Activated naive CD4-positive, alpha-beta T cell treated with anti-CD3 and anti-CD28 coated beads for 36 hours (primary cell): ENCODE results near the gene HAO1. TPM values are rescaled to one million over a fixed set of nuclear protein-coding genes. Genes with fewer than 3 reads are reported as not detected.

Source experiments
- CTCF ChIA-PET: fragments of 350-600 bp; sonication (Branson Sonifier 250); formaldehyde crosslinking; loops from one replicate; lab custom pipeline; 2021; ENCODE audit warnings: antibody characterized with exemption; lab: Charles Lee
- DNase-seq: peaks from one replicate; pipeline ENCODE4 v3.0.0-alpha.2; 2020
- H3K27ac Mint-ChIP-seq: one replicate; pipeline ENCODE4 v1.8.0; 2021; ENCODE audit warnings: mild to moderate bottlenecking, mixed read lengths
- H3K27me3 Mint-ChIP-seq: one replicate; pipeline ENCODE4 v1.8.0; 2021; ENCODE audit warnings: low read depth, mixed read lengths
- H3K36me3 Mint-ChIP-seq: one replicate; pipeline ENCODE4 v1.8.0; 2021; ENCODE audit warnings: low read depth, mixed read lengths
- H3K4me1 Mint-ChIP-seq: one replicate; pipeline ENCODE4 v1.8.0; 2021; ENCODE audit warnings: low read depth, mixed read lengths
- H3K4me3 Mint-ChIP-seq: one replicate; pipeline ENCODE4 v1.8.0; 2021; ENCODE audit warnings: mild to moderate bottlenecking, moderate library complexity, mixed read lengths
- H3K9me3 Mint-ChIP-seq: one replicate; pipeline ENCODE4 v1.8.0; 2021; ENCODE audit warnings: mixed read lengths
- intact Hi-C: fragments of 100-400 bp; cut with micrococcal nuclease; formaldehyde crosslinking; loops from one replicate; pipeline ENCODE4 v1.15.1; 2023
- total RNA-seq, 2 experiments: library from RNA; stranded (reverse); gene quantifications; one replicate each; pipeline ENCODE4 v1.2.3, GENCODE V29; 2021

Gene HAO1
- total RNA-seq, 2 experiments from 2014 or later: not detected

- intact Hi-C loops: no loop called here
- Mint-ChIP-seq H3K36me3 (no peaks in the 10 kb centered on the region), H3K9me3 (no peaks in the 10 kb centered on the region), H3K4me3 (no peak overlapping the region), H3K27me3 (no peaks in the 10 kb centered on the region), H3K27ac (no peak overlapping the region), H3K4me1 (no peaks in the 10 kb centered on the region)
- no peak for DNase-seq
- CTCF ChIA-PET: interaction anchor here (0.7 kb wide), 1 partner anchor 11 kb away, joined by 3 read pairs; no protein-coding TSS in a partner anchor
Observed at GRCh38 chr20:7924692-7925091, 15.6 kb downstream of the HAO1 start.

- CTCF ChIA-PET: no interaction called here
- Mint-ChIP-seq H3K27ac (no peak overlapping the region), H3K9me3 (no peaks in the 10 kb centered on the region), H3K4me1 (no peaks in the 10 kb centered on the region), H3K4me3 (no peak overlapping the region), H3K36me3 (no peaks in the 10 kb centered on the region), H3K27me3 (peaks cover 4% of the 10 kb centered on the region)
- intact Hi-C loops: no loop called here
- no peak for DNase-seq
Observed at GRCh38 chr20:7916648-7917047, 23.6 kb downstream of the HAO1 start.

GRCh38 chr20:7912551-7912950 is 27.7 kb downstream of the HAO1 start:
- H3K27ac Mint-ChIP-seq: no peak overlapping the region
- H3K36me3 Mint-ChIP-seq: no peaks in the 10 kb centered on the region
- H3K4me3 Mint-ChIP-seq: no peak overlapping the region
- intact Hi-C loops: no loop called here
- peaks cover 4% of the 10 kb centered on the region for H3K27me3 Mint-ChIP-seq
- no peak for DNase-seq
- H3K9me3 Mint-ChIP-seq: no peaks in the 10 kb centered on the region
- CTCF ChIA-PET: no interaction called here
- H3K4me1 Mint-ChIP-seq: no peaks in the 10 kb centered on the region

- Mint-ChIP-seq H3K4me1 (no peaks in the 10 kb centered on the region), H3K4me3 (no peak overlapping the region), H3K9me3 (no peaks in the 10 kb centered on the region), H3K27ac (no peak overlapping the region), H3K36me3 (no peaks in the 10 kb centered on the region), H3K27me3 (peaks cover 4% of the 10 kb centered on the region)
- intact Hi-C loops: no loop called here
- DNase-seq: no peak
- CTCF ChIA-PET: no interaction called here
Observed at GRCh38 chr20:7911586-7912330, 28.5 kb downstream of the HAO1 start.

DNA sequence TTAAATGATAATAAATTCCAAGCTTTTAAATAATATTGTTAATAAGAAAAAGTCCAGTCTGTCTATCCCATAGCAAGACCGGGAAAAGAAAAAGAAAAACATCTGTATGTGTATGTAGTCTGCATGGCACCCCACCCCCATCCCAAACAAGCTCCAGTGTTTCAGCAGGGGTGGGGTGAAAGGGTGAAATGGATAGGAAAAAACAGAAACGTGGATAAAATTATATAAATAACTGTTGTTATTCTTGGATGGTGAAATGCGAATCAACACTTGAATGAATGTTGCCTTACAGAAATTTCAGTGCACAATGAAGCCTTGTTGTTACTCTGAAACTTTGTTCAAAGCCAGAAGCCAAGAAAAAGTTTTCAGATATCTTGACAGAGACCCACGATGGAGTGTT is 31.4 kb downstream of the HAO1 start:
- Mint-ChIP-seq H3K36me3 (no peaks in the 10 kb centered on the region), H3K4me3 (no peak overlapping the region), H3K9me3 (no peaks in the 10 kb centered on the region), H3K27ac (no peak overlapping the region), H3K27me3 (peaks cover 2% of the 10 kb centered on the region), H3K4me1 (no peaks in the 10 kb centered on the region)
- DNase-seq: no peak
- CTCF ChIA-PET: no interaction called here
- intact Hi-C loops: no loop called here

DNA sequence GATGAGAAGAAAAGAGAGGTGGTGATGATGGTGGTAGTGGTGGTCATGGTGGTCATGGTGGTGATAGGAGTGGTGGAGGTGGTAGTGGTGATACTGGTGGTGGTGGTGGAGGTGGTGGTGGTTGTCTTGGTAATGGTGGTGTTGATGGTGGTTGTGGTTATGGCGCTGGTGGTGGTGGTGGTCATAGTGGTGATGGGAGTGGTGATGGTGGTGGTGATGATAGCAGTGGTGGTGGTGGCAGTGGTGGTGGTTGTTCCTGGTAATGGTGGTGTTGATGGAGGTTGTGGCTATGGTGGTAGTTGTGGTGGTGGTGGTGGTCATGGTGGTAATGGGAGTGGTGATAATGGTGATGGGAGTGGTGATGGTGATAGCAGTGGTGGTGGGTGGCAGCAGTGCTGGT is 36.8 kb downstream of the HAO1 start:
- Mint-ChIP-seq H3K27ac (no peak overlapping the region), H3K9me3 (no peaks in the 10 kb centered on the region), H3K36me3 (no peaks in the 10 kb centered on the region), H3K4me3 (no peak overlapping the region), H3K27me3 (peaks cover 2% of the 10 kb centered on the region), H3K4me1 (no peaks in the 10 kb centered on the region)
- no peak for DNase-seq
- intact Hi-C loops: no loop called here
- CTCF ChIA-PET: no interaction called here

DNA sequence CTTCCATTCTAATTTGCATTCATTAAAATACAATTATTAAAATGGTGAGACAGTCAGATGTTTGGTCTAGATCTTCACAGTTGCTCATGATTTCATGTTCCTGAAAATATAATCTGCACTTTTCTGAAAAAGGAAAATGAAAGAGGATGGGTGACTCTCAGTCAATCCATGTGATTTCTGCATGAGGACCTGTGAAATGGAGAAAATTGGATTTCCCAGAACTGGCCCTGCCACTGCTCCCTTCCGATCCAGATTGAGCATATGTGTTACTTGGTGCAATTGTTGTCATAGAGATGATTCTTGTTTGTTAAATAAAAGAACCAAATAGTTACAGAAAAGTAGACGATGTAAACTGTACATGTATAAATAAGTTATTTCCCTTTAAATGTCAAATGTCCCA is 37.4 kb downstream of the HAO1 start:
- no peaks in the 10 kb centered on the region for H3K9me3 Mint-ChIP-seq
- H3K27ac Mint-ChIP-seq: no peak overlapping the region
- peaks cover 5% of the 10 kb centered on the region for H3K27me3 Mint-ChIP-seq
- no peaks in the 10 kb centered on the region for H3K4me1 Mint-ChIP-seq
- no peak for DNase-seq
- CTCF ChIA-PET: no interaction called here
- H3K36me3 Mint-ChIP-seq: no peaks in the 10 kb centered on the region
- intact Hi-C loops: no loop called here
- H3K4me3 Mint-ChIP-seq: no peak overlapping the region

DNA sequence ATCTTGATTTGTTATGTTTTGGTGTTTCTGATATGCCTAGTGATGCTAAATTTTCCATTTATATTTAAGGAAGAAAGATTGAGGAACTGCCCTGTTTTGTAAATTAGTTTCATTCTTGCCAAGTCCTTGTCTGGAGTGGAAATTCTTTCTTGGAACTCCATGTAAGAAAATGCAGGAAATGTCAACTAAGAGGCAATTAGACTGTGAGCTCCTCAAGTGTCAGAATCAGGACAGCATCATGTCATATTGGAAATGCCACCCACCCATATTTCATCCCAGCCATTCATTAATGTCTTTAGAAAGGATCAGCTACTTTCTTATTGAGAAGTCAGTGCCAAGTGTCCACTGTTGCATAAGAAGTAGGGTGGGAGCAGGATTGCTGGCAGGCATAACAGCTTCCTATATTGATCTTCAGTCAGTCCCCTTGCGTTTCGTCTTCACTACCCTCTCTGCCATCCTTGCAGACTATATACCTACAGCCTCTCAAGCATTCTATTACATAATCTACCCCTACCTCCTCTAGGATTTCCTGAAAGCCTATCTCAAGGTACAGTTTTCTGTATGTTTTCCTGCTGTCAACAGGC is 42.4 kb downstream of the HAO1 start:
- CTCF ChIA-PET: no interaction called here
- H3K4me1 Mint-ChIP-seq: no peaks in the 10 kb centered on the region
- H3K4me3 Mint-ChIP-seq: no peak overlapping the region
- H3K9me3 Mint-ChIP-seq: no peaks in the 10 kb centered on the region
- no peak for DNase-seq
- peaks cover 4% of the 10 kb centered on the region for H3K27me3 Mint-ChIP-seq
- no peak overlapping the region for H3K27ac Mint-ChIP-seq
- intact Hi-C loops: no loop called here
- no peaks in the 10 kb centered on the region for H3K36me3 Mint-ChIP-seq

DNA sequence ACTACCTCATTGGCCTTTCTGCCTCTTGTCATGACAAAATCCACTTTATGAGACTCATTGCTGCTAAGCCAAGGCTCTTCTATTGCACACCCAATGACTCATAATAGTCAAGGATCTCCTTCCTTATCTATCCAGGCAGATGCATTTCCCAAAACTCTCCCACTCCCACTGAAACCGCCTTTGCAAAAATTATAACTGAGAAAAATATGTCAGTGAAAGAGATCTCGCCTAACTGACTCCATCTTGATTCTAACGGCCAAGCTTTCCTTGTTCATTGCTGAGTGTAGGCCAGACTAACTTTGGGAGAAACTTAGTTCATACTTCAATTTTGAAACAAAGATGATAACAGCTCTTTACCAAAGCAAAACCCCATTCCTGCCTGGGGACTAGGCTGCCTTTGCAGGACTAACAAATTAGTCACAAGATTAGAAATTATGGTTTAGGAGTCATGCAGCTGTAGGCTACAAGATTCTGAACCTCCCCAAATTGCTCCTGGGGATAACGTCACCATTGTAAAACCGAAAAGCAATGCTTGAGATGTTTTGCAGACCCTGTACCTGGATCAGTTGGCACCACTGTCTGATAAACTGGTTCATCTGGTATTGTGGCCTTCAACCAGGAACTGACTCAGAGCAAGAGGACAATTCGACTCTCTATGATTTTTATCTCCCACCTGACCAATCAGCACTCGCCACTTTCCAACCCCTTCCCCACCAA is 47.1 kb downstream of the HAO1 start:
- Mint-ChIP-seq H3K9me3 (no peaks in the 10 kb centered on the region), H3K4me3 (no peak overlapping the region), H3K27me3 (peaks cover 2% of the 10 kb centered on the region), H3K4me1 (no peaks in the 10 kb centered on the region), H3K27ac (no peak overlapping the region), H3K36me3 (no peaks in the 10 kb centered on the region)
- intact Hi-C loops: no loop called here
- CTCF ChIA-PET: no interaction called here
- DNase-seq: no peak

- no peaks in the 10 kb centered on the region for H3K4me1 Mint-ChIP-seq
- intact Hi-C loops: no loop called here
Observed at GRCh38 chr20:7891705-7892104, 48.6 kb downstream of the HAO1 start.

GRCh38 chr20:7889736-7890135 is 50.5 kb downstream of the HAO1 start:
- CTCF ChIA-PET: no interaction called here
- no peaks in the 10 kb centered on the region for H3K27me3 Mint-ChIP-seq
- no peaks in the 10 kb centered on the region for H3K4me1 Mint-ChIP-seq
- H3K4me3 Mint-ChIP-seq: no peak overlapping the region
- no peak overlapping the region for H3K27ac Mint-ChIP-seq
- H3K9me3 Mint-ChIP-seq: no peaks in the 10 kb centered on the region
- no peak for DNase-seq
- H3K36me3 Mint-ChIP-seq: no peaks in the 10 kb centered on the region
- intact Hi-C loops: no loop called here

More at GRCh38 chr20:7891705-7892104, 48.6 kb downstream of the HAO1 start:
- H3K27me3 Mint-ChIP-seq: no peaks in the 10 kb centered on the region
- CTCF ChIA-PET: no interaction called here
- H3K4me3 Mint-ChIP-seq: no peak overlapping the region
- DNase-seq: no peak
- H3K36me3 Mint-ChIP-seq: no peaks in the 10 kb centered on the region
- H3K9me3 Mint-ChIP-seq: no peaks in the 10 kb centered on the region
- H3K27ac Mint-ChIP-seq: no peak overlapping the region

DNA sequence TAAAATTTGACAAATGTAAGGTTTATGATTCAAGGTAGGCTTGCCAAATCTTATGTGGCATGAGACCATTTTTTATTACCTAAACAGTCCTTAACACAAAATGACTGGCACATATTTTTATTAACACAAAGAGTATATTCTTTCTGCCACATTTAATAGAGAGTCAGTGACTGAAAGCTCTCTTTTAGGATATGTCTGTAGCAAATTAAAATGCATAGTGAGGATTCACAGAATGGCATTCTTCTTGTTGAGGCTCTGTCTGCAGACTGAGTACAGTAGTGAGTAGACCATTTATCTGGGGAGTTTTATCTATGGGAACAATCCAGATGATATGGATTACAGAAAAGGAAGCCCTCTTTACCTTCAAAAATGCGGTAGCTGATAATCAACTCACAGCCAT is 56.5 kb downstream of the HAO1 start:
- no peak overlapping the region for H3K27ac Mint-ChIP-seq
- H3K9me3 Mint-ChIP-seq: no peaks in the 10 kb centered on the region
- H3K4me3 Mint-ChIP-seq: no peak overlapping the region
- CTCF ChIA-PET: no interaction called here
- H3K36me3 Mint-ChIP-seq: no peaks in the 10 kb centered on the region
- no peak for DNase-seq
- H3K4me1 Mint-ChIP-seq: no peaks in the 10 kb centered on the region
- intact Hi-C loops: no loop called here
- no peaks in the 10 kb centered on the region for H3K27me3 Mint-ChIP-seq

GRCh38 chr20:7883309-7883708 is 56.9 kb downstream of the HAO1 start:
- intact Hi-C loops: no loop called here
- no peaks in the 10 kb centered on the region for H3K27me3 Mint-ChIP-seq
- DNase-seq: no peak
- H3K27ac Mint-ChIP-seq: no peak overlapping the region
- H3K4me3 Mint-ChIP-seq: no peak overlapping the region
- CTCF ChIA-PET: no interaction called here
- H3K9me3 Mint-ChIP-seq: no peaks in the 10 kb centered on the region
- H3K36me3 Mint-ChIP-seq: no peaks in the 10 kb centered on the region
- H3K4me1 Mint-ChIP-seq: no peaks in the 10 kb centered on the region
